Gastrocnemius medialis (tissue), 4 donors: ENCODE data around the gene KDM4B. TPM values are rescaled to one million over a fixed set of nuclear protein-coding genes. Genes with fewer than 3 reads are reported as not detected.

ENCODE experiments used
- ATAC-seq, 2 donors: fragments of 150-250 bp; one replicate each; pipeline ENCODE4 v1.9.1; 2016
- DNase-seq, 2 donors: peaks; one replicate each; pipeline ENCODE4 v3.0.0-alpha.2; 2019
- H3K27ac ChIP-seq, 4 donors: fragments of 200-600 bp; sonication (generic); 1 replicate in 1 of 4; 2 replicates in 3 of 4; pipeline ENCODE4 v1.5.1; 2016 to 2018; ENCODE audit warnings: mild to moderate bottlenecking in 2 of 4, moderate library complexity in 1 of 4
- H3K27me3 ChIP-seq, 3 donors: fragments of 200-600 bp; sonication (generic) in 2 of 3; 1 replicate in 1 of 3; 2 replicates in 2 of 3; pipeline versions ENCODE4 v1.5.1 to v1.6.0; 2016 to 2019; ENCODE audit warnings: mild to moderate bottlenecking in 1 of 3, moderate library complexity in 1 of 3
- H3K36me3 ChIP-seq, 2 donors: fragments of 200-600 bp; sonication (generic) in 1 of 2; one replicate each; pipeline ENCODE4 v1.5.1; 2017 to 2018
- H3K4me1 ChIP-seq, 2 donors: fragments of 200-600 bp; sonication (generic) in 1 of 2; one replicate each; pipeline ENCODE4 v1.5.1; 2016 to 2017; ENCODE audit warnings: mild to moderate bottlenecking in 2 of 2
- H3K4me3 ChIP-seq, 4 donors: fragments of 200-600 bp; sonication (generic) in 3 of 4; 1 replicate in 1 of 4; 2 replicates in 3 of 4; pipeline ENCODE4 v1.5.1; 2016 to 2019; ENCODE audit warnings: mild to moderate bottlenecking in 2 of 4
- H3K9me3 ChIP-seq, 3 donors: fragments of 200-600 bp; sonication (generic) in 2 of 3; 1 replicate in 1 of 3; 2 replicates in 2 of 3; pipeline ENCODE4 v1.5.1; 2016 to 2019
- CTCF ChIP-seq, 5 experiments: fragments of 450-650 bp in 3 of 5; fragments of 200-600 bp in 2 of 5; sonication (generic) in 2 of 5; IDR thresholded peaks in 4 of 5; conservative IDR thresholded peaks in 1 of 5; 1 replicate in 4 of 5; 2 replicates in 1 of 5; pipeline ENCODE4 v1.5.1; 2016 to 2019; ENCODE audit warnings: antibody characterized with exemption in 5 of 5, mild to moderate bottlenecking in 3 of 5, moderate library complexity in 3 of 5
- POLR2A ChIP-seq, 2 donors: fragments of 450-650 bp; IDR thresholded peaks; one replicate each; pipeline ENCODE4 v1.6.1; 2017; ENCODE audit warnings: antibody characterized with exemption in 2 of 2, mild to moderate bottlenecking in 2 of 2, moderate library complexity in 2 of 2
- in situ Hi-C, 4 donors: fragments of 200-750 bp; cut with MboI; loops; one replicate each; pipeline versions ENCODE4 v1.15.0 to v1.8.0; 2017; ENCODE audit warnings: low sequenced_read_pairs in 4 of 4
- intact Hi-C: fragments of 100-400 bp; cut with DNase I; formaldehyde crosslinking; loops from one replicate; pipeline ENCODE4 v1.15.1; 2023; ENCODE audit warnings: low total_unique reads
- total RNA-seq, 4 donors: library from RNA; depleted of rRNA; stranded (reverse); fragments of >200 nt; gene quantifications; one replicate each; pipeline versions ENCODE4 v1.1.0 to v1.2.3, GENCODE V29; 2016

KDM4B gene
- total RNA-seq, 4 donors from 2014 or later, result 40.9 to 61.4 (median 46.4) TPM

GRCh38 chr19:5064896-5065295 lies 96.0 kb downstream of the KDM4B start:
- intact Hi-C loops, result no loop called here
- peak overlapping the region in 2 of 4 donors; percentile 9 to 20 for H3K27ac ChIP-seq
- H3K36me3 ChIP-seq, result peaks cover 0 to 22% of the 10 kb centered on the region in 2 donors
- ATAC-seq (no peak), DNase-seq (no peak)
- no peak for TF ChIP-seq CTCF (IDR thresholded peaks at IDR 0.05 in 4 of 5, conservative IDR thresholded peaks at IDR 0.05 in 1 of 5)
- TF ChIP-seq POLR2A (IDR thresholded peaks at IDR 0.05), result no peak
- H3K9me3 ChIP-seq, result no peaks in the 10 kb centered on the region
- H3K4me3 ChIP-seq, result no peak overlapping the region
- H3K4me1 ChIP-seq, result peaks cover 5 to 12% of the 10 kb centered on the region in 2 donors
- in situ Hi-C loops, result loop anchor here in 1 of 4 donors (25.0 kb wide), 1 partner anchor 522 kb away; no protein-coding TSS in a partner anchor
- no peaks in the 10 kb centered on the region for H3K27me3 ChIP-seq

GRCh38 chr19:5065663-5066093 lies 96.8 kb downstream of the KDM4B start:
- Histone ChIP-seq H3K4me1 (peaks cover 0 to 8% of the 10 kb centered on the region in 2 donors), H3K9me3 (no peaks in the 10 kb centered on the region), H3K27me3 (no peaks in the 10 kb centered on the region), H3K36me3 (peaks cover 0 to 22% of the 10 kb centered on the region in 2 donors), H3K27ac (peak overlapping the region in 1 of 4 donors; percentile 28), H3K4me3 (no peak overlapping the region)
- in situ Hi-C loops, result loop anchor here in 1 of 4 donors (25.0 kb wide), 1 partner anchor 522 kb away; no protein-coding TSS in a partner anchor
- intact Hi-C loops, result no loop called here
- no peak for ATAC-seq
- TF ChIP-seq POLR2A (IDR thresholded peaks at IDR 0.05), result no peak
- peak in 1 of 2 donors; percentile 33 for DNase-seq

- intact Hi-C loops (no loop called here), in situ Hi-C loops (loop anchor here in 1 of 4 donors (25.0 kb wide), 1 partner anchor 521 kb away; no protein-coding TSS in a partner anchor)
- DNase-seq, result no peak
- Histone ChIP-seq H3K4me3 (no peak overlapping the region), H3K27ac (no peak overlapping the region), H3K36me3 (peaks cover 0 to 28% of the 10 kb centered on the region in 2 donors), H3K27me3 (no peaks in the 10 kb centered on the region), H3K4me1 (no peaks in the 10 kb centered on the region), H3K9me3 (no peaks in the 10 kb centered on the region)
- TF ChIP-seq CTCF (IDR thresholded peaks at IDR 0.05 in 4 of 5, conservative IDR thresholded peaks at IDR 0.05 in 1 of 5) (no peak), POLR2A (IDR thresholded peaks at IDR 0.05) (no peak)
- ATAC-seq, result no peak
Measured at GRCh38 chr19:5066768-5067167, 97.9 kb downstream of the KDM4B start.

GRCh38 chr19:5067678-5068077 lies 98.8 kb downstream of the KDM4B start:
- H3K27me3 ChIP-seq, result no peaks in the 10 kb centered on the region
- H3K27ac ChIP-seq, result no peak overlapping the region
- no peaks in the 10 kb centered on the region for H3K4me1 ChIP-seq
- no peak for ATAC-seq
- TF ChIP-seq CTCF (IDR thresholded peaks at IDR 0.05 in 4 of 5, conservative IDR thresholded peaks at IDR 0.05 in 1 of 5) (no peak), POLR2A (IDR thresholded peaks at IDR 0.05) (no peak)
- in situ Hi-C loops (loop anchor here in 1 of 4 donors (25.0 kb wide), 1 partner anchor 520 kb away; no protein-coding TSS in a partner anchor), intact Hi-C loops (no loop called here)
- no peak overlapping the region for H3K4me3 ChIP-seq
- H3K9me3 ChIP-seq, result no peaks in the 10 kb centered on the region
- DNase-seq, result no peak
- H3K36me3 ChIP-seq, result peaks cover 0 to 21% of the 10 kb centered on the region in 2 donors

GRCh38 chr19:5068233-5069072 lies 99.5 kb downstream of the KDM4B start:
- DNase-seq (no peak), ATAC-seq (no peak)
- in situ Hi-C loops, result loop anchor here in 1 of 4 donors (25.0 kb wide), 1 partner anchor 519 kb away; no protein-coding TSS in a partner anchor
- Histone ChIP-seq H3K27ac (no peak overlapping the region), H3K36me3 (peaks cover 0 to 21% of the 10 kb centered on the region in 2 donors), H3K27me3 (no peaks in the 10 kb centered on the region), H3K9me3 (no peaks in the 10 kb centered on the region), H3K4me3 (no peak overlapping the region), H3K4me1 (no peaks in the 10 kb centered on the region)
- TF ChIP-seq POLR2A (IDR thresholded peaks at IDR 0.05) (no peak), CTCF (IDR thresholded peaks at IDR 0.05 in 4 of 5, conservative IDR thresholded peaks at IDR 0.05 in 1 of 5) (no peak)
- intact Hi-C loops, result no loop called here
